HG02610 (cell line): Measurements from ENCODE around the gene TAF10.

Experiments
- ATAC-seq: cut with Tn5 transposase; IDR thresholded peaks from one replicate; pipeline ENCODE4 v1.9.1; 2021; ENCODE audit warnings: mild to moderate bottlenecking, moderate library complexity; ENCODE audit not compliant: unreplicated experiment

Gene TAF10

GRCh38 chr11:6586434-6587359, 25.3 kb downstream of the TAF10 start:
- no peak for ATAC-seq

- ATAC-seq: no peak
Measured at GRCh38 chr11:6584528-6584927, 27.5 kb downstream of the TAF10 start.

DNA sequence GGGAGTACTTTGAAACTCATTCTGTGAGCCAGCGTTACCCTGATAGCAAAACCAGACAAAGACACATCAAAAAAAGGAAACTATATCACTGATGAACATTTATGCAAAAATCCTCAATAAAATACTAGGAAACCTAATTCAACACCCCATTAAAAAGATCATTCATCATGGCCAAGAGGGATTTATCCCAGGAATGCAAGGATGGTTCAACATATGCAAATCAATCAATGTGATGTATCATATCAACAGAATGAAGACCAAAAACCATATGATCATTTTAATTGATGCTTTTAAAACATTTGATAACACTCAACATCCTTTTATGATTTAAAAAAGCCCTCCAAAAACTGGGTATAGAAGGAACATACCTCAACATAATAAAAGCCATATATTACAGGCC, 28.4 kb downstream of the TAF10 start:
- no peak for ATAC-seq

DNA sequence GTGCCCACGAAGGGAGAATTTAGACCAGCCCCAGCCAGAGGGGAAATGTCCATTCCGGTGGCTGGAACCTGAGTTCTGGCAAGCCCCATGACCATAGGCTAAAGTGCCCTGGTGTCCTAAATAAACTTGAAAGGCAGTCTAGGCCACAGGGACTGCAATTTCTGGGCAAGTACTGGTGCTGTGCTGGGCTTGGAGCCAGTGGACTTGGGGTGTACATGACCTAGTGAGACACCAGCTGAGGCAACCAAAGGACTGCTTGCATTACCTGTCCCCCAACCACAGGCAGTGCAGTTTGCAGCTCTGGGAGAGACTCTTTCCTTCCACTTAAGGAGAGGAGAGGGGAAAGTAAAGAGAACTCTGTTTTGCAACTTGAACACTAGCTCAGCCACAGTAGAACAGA, 32.3 kb downstream of the TAF10 start:
- ATAC-seq: no peak

- no peak for ATAC-seq
Measured at GRCh38 chr11:6578134-6578533, 33.9 kb downstream of the TAF10 start.

- no peak for ATAC-seq
Measured at GRCh38 chr11:6576471-6577373, 35.3 kb downstream of the TAF10 start.

DNA sequence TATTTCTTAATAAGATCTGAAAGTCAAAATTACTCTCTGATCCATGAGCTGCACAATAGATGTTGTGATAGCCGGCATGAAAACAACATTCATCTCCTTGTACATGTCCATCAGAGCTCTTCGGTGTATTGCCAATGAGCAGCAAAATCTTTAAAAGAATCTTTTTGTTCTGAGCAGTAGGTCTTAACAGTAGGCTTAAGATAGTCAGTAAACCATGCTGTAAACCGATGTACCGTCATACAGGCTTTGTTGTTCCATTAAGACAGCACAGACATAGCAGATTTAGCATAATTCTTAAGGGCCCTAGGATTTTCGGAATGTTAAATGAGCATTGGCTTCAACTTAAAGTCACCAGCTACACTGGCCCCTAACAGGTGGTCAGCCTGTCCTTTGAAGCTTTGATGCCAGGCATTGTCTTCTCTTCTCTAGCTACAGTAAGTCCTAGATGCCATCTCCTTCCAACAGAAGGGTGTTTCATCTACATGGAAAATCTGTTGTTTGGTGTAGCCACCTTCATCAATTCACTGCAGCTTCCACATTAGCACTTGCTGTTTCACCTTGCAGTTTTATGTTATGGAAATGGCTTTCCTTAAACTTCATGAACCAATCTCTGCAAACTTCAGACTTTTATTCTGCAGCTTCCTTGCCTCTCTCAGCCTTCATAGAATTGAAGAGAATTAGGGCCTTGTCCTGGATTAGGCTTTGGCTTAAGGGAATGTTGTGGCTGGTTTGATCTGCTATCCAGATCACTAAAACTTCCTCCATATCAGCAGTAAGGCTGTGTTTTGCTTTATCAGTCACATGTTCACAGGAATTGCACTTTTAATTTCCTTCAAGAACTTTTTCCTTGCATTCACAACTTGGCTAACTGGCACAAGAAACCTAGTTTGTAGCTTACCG, 37.0 kb downstream of the TAF10 start:
- no peak for ATAC-seq

GRCh38 chr11:6572215-6572614, 39.8 kb downstream of the TAF10 start:
- ATAC-seq: no peak

GRCh38 chr11:6571434-6572008, 40.5 kb downstream of the TAF10 start:
- no peak for ATAC-seq

DNA sequence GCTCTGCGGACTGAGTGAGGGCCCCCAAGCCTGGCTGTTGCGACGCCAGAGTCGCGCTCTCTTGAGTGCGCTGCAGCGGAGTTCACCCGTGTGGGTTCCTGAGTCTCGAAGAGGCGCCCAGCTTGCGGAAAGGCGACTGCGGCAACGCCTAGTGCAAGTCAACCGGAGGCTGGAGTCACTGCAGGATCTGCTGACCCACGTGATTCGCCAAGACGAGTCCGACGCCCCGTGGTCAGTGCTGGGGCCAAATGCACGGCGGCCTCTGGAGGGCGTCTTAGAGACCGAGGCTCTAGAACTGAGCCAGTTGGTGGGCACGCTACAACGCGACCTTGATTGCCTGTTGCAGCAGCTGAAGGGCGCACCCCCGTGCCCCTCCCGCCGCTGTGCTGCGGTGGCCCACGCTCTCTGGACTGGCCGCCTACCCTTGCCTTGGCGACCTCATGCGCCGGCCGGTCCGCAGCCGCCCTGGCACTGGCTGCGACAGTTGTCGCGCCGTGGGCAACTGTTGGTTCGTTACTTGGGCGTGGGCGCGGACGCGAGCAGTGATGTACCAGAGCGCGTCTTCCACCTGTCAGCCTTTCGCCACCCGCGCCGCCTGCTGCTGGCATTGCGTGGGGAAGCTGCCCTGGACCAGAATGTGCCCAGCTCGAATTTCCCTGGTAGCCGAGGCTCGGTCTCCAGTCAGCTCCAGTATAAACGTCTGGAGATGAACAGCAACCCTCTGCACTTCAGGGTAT, 41.2 kb downstream of the TAF10 start:
- ATAC-seq: no peak

- ATAC-seq: no peak
Measured at GRCh38 chr11:6569706-6570105, 42.3 kb downstream of the TAF10 start.

DNA sequence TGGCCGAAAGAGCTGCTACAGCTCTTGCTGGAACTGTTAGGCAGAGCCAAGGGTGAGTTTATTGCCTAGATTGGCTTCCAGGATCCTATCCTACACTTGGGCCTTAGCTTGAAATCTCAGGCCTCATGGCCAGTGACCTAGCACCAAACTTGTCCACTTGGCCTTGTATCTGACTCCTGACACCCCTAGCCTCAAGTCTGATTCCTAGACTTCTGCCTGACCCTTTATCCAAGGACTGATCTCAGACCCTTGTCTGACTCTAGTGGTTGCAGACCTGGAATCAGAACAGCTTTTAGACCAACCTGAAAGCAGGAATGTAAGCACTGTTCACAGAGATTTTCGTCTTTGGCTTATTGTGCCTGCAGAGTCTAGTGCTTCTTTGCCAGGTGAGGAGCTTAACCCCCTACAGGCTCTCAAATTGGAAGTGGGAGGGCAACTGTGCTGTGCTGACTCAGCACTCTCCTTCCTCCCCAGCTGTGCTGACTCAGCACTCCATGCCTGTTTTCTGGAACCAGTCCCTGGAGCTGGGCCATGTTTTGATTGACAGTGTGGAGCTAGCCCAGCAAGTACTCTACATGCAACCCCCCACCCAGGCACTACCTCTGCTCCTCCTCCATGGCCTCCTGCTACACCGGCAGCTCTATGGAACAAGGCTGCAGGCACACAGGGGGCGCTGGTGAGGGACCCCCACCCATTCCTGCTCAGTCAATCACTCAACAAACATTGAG, 43.7 kb downstream of the TAF10 start:
- no peak for ATAC-seq

- no peak for ATAC-seq
Measured at GRCh38 chr11:6567371-6567745, 44.7 kb downstream of the TAF10 start.

GRCh38 chr11:6566704-6567370, 45.2 kb downstream of the TAF10 start:
- no peak for ATAC-seq

GRCh38 chr11:6565988-6566703, 45.9 kb downstream of the TAF10 start:
- no peak for ATAC-seq

DNA sequence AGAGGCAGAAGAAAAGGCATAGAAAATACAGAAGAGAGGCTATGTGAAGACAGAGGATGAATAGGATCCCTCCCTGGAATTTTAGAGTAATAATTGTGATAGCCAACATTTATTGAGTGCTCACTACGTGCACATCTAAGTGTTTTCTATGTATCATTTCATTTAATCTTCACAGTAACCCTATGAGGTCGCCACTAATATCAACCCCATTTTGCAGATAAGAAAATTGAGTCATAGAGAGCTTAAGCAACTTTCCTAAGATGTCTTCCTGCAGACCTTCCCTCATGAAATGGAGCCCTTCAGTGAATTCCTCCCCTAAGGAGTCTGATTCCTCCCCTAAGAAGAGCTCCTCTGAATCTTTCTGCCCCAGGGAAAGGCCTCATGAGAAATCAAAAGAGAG, 46.7 kb downstream of the TAF10 start:
- no peak for ATAC-seq

GRCh38 chr11:6563667-6564066, 48.3 kb downstream of the TAF10 start:
- no peak for ATAC-seq

DNA sequence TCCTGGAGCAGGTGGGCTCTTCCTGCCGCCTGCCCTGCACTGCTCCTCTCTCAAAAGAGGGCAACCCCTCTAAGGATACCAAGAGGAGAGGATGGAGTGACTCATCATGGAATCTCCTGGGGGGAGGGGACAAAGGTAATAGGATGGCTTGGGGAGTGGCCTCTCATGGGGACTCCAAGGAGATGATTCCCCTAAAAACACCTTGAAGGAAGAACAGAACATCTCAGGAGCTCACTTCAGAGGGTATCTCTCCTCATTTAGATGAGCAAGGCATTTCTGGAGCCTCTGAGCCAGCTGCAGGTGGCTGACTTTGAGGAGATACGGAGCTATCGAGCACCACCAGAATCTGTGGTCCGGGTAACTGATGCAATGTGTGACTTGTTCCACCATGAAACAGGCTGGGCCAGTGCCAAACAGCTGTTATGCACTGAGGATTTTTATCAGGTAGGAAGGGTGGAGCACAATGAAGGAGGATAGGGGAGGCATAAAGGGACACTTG, 48.8 kb downstream of the TAF10 start:
- no peak for ATAC-seq
